Upper lobe of right lung (tissue), 1 donor: ENCODE measurements around the gene VEZF1. TPM values are rescaled to one million over a fixed set of nuclear protein-coding genes. Genes with fewer than 3 reads are reported as not detected.

Experiments used
- ATAC-seq: fragments of 200-7000 bp; cut with Tn5 transposase; one replicate; pipeline ENCODE4 v1.9.1; 2020; ENCODE audit warnings: mild to moderate bottlenecking, moderate library complexity
- DNase-seq: peaks from one replicate; pipeline ENCODE4 v3.0.0-alpha.2; 2020
- H3K27ac ChIP-seq: fragments of 200-600 bp; one replicate; pipeline ENCODE4 v1.8.0; 2022
- H3K27me3 ChIP-seq: fragments of 200-600 bp; one replicate; pipeline ENCODE4 v1.8.0; 2022; ENCODE audit warnings: mild to moderate bottlenecking
- H3K36me3 ChIP-seq: fragments of 200-600 bp; one replicate; pipeline ENCODE4 v1.8.0; 2022
- H3K4me1 ChIP-seq: fragments of 200-600 bp; one replicate; pipeline ENCODE4 v1.8.0; 2022
- H3K4me3 ChIP-seq: fragments of 200-600 bp; one replicate; pipeline ENCODE4 v1.8.0; 2022; ENCODE audit warnings: mild to moderate bottlenecking
- H3K9me3 ChIP-seq: fragments of 200-600 bp; one replicate; pipeline ENCODE4 v1.8.0; 2022
- intact Hi-C: fragments of 100-400 bp; cut with DNase I; formaldehyde crosslinking; loops from one replicate; pipeline ENCODE4 v1.11.0; 2022
- total RNA-seq: library from RNA; stranded (reverse); fragmentation: NEBNext Ultra II Directional; extraction: Animal tissue kit (Norgen Biotek cat#: 25700); gene quantifications from one replicate; pipeline ENCODE4 v1.2.1, GENCODE V29; 2021
- TF ChIP-seq, protein P1 (sequence below): fragments of 200-600 bp; IDR thresholded peaks from one replicate; pipeline ENCODE4 v1.8.0; 2022; ENCODE audit warnings: antibody characterized with exemption
- donor health status: DM: no; HTN: yes; CAD: no; lungs with severe emphysema.

The VEZF1 gene
- total RNA-seq, 1 donor from 2014 or later: 77.1 TPM

DNA sequence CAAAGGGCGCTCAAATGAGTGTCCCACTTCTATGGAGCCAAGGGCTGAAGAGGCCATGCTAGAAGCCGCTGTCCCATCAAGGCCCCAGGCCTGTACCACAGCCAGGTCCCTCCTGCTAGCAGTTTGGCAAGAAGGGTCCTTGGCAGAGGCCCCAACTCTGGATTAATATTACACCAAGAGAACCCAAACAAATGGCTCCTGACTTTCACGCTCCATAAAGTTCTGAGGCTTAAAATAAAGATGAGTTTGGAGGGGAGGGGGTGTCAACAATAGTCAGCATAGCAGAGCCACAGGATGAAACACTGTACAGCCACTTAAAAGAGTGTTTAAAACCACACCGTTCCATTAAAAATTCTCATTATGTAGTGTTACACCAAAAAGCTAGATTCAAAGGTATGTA lies 63.4 kb downstream of the VEZF1 start:
- no peaks in the 10 kb centered on the region for H3K27me3 ChIP-seq
- DNase-seq: no peak
- H3K27ac ChIP-seq: no peak overlapping the region
- intact Hi-C loops: no loop called here
- H3K4me3 ChIP-seq: no peak overlapping the region
- no peaks in the 10 kb centered on the region for H3K36me3 ChIP-seq
- peaks cover 54% of the 10 kb centered on the region for H3K4me1 ChIP-seq
- H3K9me3 ChIP-seq: no peaks in the 10 kb centered on the region
- TF ChIP-seq, protein P1, sequence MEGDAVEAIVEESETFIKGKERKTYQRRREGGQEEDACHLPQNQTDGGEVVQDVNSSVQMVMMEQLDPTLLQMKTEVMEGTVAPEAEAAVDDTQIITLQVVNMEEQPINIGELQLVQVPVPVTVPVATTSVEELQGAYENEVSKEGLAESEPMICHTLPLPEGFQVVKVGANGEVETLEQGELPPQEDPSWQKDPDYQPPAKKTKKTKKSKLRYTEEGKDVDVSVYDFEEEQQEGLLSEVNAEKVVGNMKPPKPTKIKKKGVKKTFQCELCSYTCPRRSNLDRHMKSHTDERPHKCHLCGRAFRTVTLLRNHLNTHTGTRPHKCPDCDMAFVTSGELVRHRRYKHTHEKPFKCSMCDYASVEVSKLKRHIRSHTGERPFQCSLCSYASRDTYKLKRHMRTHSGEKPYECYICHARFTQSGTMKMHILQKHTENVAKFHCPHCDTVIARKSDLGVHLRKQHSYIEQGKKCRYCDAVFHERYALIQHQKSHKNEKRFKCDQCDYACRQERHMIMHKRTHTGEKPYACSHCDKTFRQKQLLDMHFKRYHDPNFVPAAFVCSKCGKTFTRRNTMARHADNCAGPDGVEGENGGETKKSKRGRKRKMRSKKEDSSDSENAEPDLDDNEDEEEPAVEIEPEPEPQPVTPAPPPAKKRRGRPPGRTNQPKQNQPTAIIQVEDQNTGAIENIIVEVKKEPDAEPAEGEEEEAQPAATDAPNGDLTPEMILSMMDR: no peak
- no peak for ATAC-seq

Other genes with a start within 250 kb of the VEZF1 start
- not detected for gene CCDC182, start 243.0 kb downstream of the VEZF1 start, total RNA-seq
- gene MRPS23, start 138.2 kb downstream of the VEZF1 start, total RNA-seq: 36.0 TPM
- gene CUEDC1, start 32.8 kb downstream of the VEZF1 start, total RNA-seq: 41.9 TPM
- 153 TPM for gene SRSF1, start 19.0 kb upstream of the VEZF1 start, total RNA-seq
- gene DYNLL2, start 95.2 kb upstream of the VEZF1 start, total RNA-seq: 37.8 TPM
- gene OR4D1, start 160.1 kb upstream of the VEZF1 start, total RNA-seq: not detected
- gene OR4D2, start 178.7 kb upstream of the VEZF1 start, total RNA-seq: not detected
- gene EPX, start 204.5 kb upstream of the VEZF1 start, total RNA-seq: not detected
- 15.9 TPM for gene MKS1, start 231.0 kb upstream of the VEZF1 start, total RNA-seq